Stomach smooth muscle (tissue), 2 donors: ENCODE results near the gene ROBO2.

Experiments
- H3K27ac ChIP-seq: one replicate; pipeline ENCODE4 v1.7.0; 2013; ENCODE audit warnings: mild to moderate bottlenecking, low read length, inconsistent platforms
- H3K27me3 ChIP-seq, 2 donors: one replicate each; pipeline ENCODE4 v1.7.0; 2013; ENCODE audit warnings: low read length in 2 of 2; ENCODE audit not compliant: insufficient read depth in 2 of 2, control insufficient read depth in 1 of 2
- H3K36me3 ChIP-seq, 2 donors: one replicate each; pipeline ENCODE4 v1.7.0; 2013; ENCODE audit warnings: low read length in 2 of 2; ENCODE audit not compliant: control insufficient read depth in 2 of 2, insufficient read depth in 2 of 2
- H3K4me1 ChIP-seq: one replicate; pipeline ENCODE4 v1.7.0; 2013; ENCODE audit warnings: low read length; ENCODE audit not compliant: control insufficient read depth, insufficient read depth
- H3K4me3 ChIP-seq, 2 donors: one replicate each; pipeline ENCODE4 v1.7.0; 2013; ENCODE audit warnings: low read length in 2 of 2
- H3K9ac ChIP-seq, 2 donors: one replicate each; pipeline ENCODE4 v1.7.0; 2013; ENCODE audit warnings: low read length in 2 of 2, mild to moderate bottlenecking in 1 of 2
- H3K9me3 ChIP-seq, 2 donors: one replicate each; pipeline ENCODE4 v1.7.0; 2013; ENCODE audit warnings: low read length in 2 of 2; ENCODE audit not compliant: control insufficient read depth in 2 of 2
- donor health status: healthy.
- donor health status: Pancreatic carcinoma.

The ROBO2 gene

DNA sequence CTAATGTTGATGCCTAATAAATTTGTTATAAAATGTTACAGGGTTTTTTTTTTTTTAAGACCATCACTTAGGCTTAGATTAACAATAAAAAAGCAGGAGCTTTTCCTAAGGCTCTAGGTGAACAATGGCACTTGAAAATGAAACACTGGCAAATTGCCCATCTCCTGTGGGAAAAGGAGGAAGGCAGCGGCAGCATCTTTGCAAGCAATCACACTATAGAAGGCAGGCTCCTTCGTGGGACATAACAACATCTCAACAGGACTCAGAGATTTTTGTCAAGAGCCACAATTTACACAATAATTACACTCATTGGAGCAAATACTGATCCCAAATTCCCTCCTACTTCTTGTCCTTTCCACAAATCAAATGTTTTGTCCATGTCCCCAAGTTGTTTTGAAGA lies 646.7 kb downstream of the ROBO2 start:
- Histone ChIP-seq H3K9ac (no peak overlapping the region), H3K9me3 (peaks cover 3 to 10% of the 10 kb centered on the region in 2 donors), H3K36me3 (no peaks in the 10 kb centered on the region), H3K4me1 (no peaks in the 10 kb centered on the region), H3K27me3 (no peaks in the 10 kb centered on the region), H3K27ac (no peak overlapping the region), H3K4me3 (no peak overlapping the region)

DNA sequence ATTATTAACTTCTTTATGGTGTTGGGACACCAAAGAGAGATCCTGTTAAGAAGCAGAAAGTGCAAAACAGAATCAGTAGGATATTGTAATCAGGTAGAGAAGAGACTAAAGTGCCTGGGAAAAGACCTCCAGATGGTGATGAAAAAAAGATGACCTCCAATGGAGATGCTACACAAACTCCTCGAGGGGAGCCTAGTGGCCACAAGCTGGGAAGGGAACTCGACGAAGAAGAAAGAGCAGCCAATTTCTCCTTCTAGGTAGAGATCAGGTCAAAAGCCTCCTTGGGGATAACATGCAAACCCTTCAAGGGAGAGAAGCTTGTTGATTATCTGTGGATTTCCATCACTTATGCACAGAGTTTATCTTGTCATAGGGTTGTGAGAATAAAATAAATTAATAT lies 647.6 kb downstream of the ROBO2 start:
- H3K4me1 ChIP-seq, result no peaks in the 10 kb centered on the region
- H3K4me3 ChIP-seq, result no peak overlapping the region
- no peaks in the 10 kb centered on the region for H3K27me3 ChIP-seq
- H3K36me3 ChIP-seq, result no peaks in the 10 kb centered on the region
- no peak overlapping the region for H3K27ac ChIP-seq
- H3K9ac ChIP-seq, result no peak overlapping the region
- H3K9me3 ChIP-seq, result peaks cover under 1% of the 10 kb centered on the region in 2 donors

DNA sequence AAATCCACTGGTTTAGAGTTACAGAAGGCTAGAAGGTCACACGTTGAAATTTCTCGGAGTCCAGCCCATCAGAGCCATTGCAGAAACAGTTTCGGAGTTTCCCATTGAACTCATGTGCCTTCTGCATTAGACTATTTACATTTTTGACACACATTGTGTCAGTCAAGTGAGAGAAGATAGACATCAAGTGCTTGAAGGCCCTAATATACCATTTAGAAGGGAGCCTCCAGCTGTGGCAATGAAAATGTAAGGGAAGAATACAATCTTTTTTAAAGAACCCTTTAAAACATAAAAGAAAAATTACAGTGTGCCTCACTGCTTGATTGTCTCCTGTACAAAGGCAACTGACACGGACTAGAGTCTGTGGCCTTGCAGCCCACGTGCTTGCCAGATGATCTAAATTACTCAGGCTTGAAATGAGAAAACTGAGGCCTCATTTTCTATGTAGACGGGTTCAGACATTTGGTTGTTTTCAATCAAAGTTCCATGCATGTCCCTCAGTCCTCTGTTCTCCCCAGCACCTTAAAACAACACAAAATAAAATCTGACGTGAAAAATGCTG lies 650.5 kb downstream of the ROBO2 start:
- H3K9ac ChIP-seq, result no peak overlapping the region
- no peaks in the 10 kb centered on the region for H3K4me1 ChIP-seq
- H3K4me3 ChIP-seq, result no peak overlapping the region
- no peaks in the 10 kb centered on the region for H3K36me3 ChIP-seq
- H3K27ac ChIP-seq, result no peak overlapping the region
- no peaks in the 10 kb centered on the region for H3K27me3 ChIP-seq
- no peaks in the 10 kb centered on the region for H3K9me3 ChIP-seq

GRCh38 chr3:77693147-77693546 lies 653.2 kb downstream of the ROBO2 start:
- no peaks in the 10 kb centered on the region for H3K4me1 ChIP-seq
- H3K9me3 ChIP-seq, result no peaks in the 10 kb centered on the region
- no peaks in the 10 kb centered on the region for H3K27me3 ChIP-seq
- H3K9ac ChIP-seq, result no peak overlapping the region
- no peak overlapping the region for H3K4me3 ChIP-seq
- H3K27ac ChIP-seq, result no peak overlapping the region
- H3K36me3 ChIP-seq, result no peaks in the 10 kb centered on the region

DNA sequence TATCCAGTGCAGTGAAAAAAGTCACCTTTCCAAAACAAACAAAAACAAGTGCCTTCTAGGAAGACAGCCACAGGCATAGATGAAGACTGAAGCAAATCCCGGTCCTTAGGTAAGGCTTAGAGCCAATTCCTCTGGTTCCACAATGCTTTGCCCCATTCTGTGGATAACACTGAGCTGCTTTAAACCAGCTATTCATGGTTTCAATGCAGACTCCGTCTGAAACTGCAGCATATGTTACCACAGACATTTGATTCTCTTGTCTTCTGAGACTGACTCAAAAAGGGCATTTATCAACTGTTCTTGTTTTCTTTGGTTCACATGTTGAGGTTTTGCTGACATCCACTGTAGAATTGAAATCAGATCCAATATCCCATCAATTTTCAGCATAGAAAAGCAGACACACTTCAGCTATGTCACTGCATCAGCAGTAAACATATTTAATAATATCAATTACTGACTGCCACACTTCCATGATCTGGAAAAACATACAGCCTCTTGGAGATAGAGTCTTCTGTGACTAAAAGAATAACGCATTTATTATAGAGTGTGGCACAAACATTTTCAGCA lies 659.3 kb downstream of the ROBO2 start:
- Histone ChIP-seq H3K36me3 (no peaks in the 10 kb centered on the region), H3K4me1 (no peaks in the 10 kb centered on the region), H3K27ac (no peak overlapping the region), H3K9ac (no peak overlapping the region), H3K27me3 (no peaks in the 10 kb centered on the region), H3K4me3 (no peak overlapping the region), H3K9me3 (no peaks in the 10 kb centered on the region)
